Esophagus muscularis mucosa (tissue), 4 donors: ENCODE measurements around the gene OTUD7B. TPM values are rescaled to one million over a fixed set of nuclear protein-coding genes. Genes with fewer than 3 reads are reported as not detected.
"Not testable (repeated sequence)": the region's sequence is repeated elsewhere in the genome, so short reads cannot be mapped to it uniquely, and the experiment has no call there.

Experiments
- DNase-seq: peaks from one replicate; pipeline ENCODE4 v3.0.0-alpha.2; 2017; ENCODE audit errors: extremely low spot score
- H3K27ac ChIP-seq, 4 donors: fragments of 200-600 bp; sonication (generic); replicated peaks in 1 of 4; 1 replicate in 3 of 4; 2 replicates in 1 of 4; pipeline ENCODE4 v1.5.1; 2016 to 2019; ENCODE audit warnings: mild to moderate bottlenecking in 1 of 4
- H3K27me3 ChIP-seq, 4 donors: fragments of 200-600 bp; sonication (generic); one replicate each; pipeline versions ENCODE4 v1.5.1 to v1.6.0; 2016 to 2019
- H3K36me3 ChIP-seq, 4 donors: fragments of 200-600 bp; sonication (generic); one replicate each; pipeline ENCODE4 v1.5.1; 2016 to 2019
- H3K4me1 ChIP-seq, 4 donors: fragments of 200-600 bp; sonication (generic); one replicate each; pipeline ENCODE4 v1.5.1; 2016 to 2019
- H3K4me3 ChIP-seq, 4 donors: fragments of 200-600 bp; sonication (generic); 1 replicate in 2 of 4; 2 replicates in 2 of 4; pipeline ENCODE4 v1.5.1; 2016 to 2019; ENCODE audit warnings: mild to moderate bottlenecking in 4 of 4, moderate library complexity in 1 of 4
- H3K9me3 ChIP-seq, 4 donors: fragments of 200-600 bp; sonication (generic); 1 replicate in 3 of 4; 2 replicates in 1 of 4; pipeline ENCODE4 v1.5.1; 2016 to 2019
- CTCF ChIP-seq, 3 experiments: fragments of 200-600 bp in 2 of 3; fragments of 450-650 bp in 1 of 3; sonication (generic) in 2 of 3; IDR thresholded peaks; one replicate each; pipeline ENCODE4 v1.5.1; 2017 to 2019; ENCODE audit warnings: antibody characterized with exemption in 3 of 3, mild to moderate bottlenecking in 2 of 3, moderate library complexity in 1 of 3
- EP300 ChIP-seq: sonication (generic); formaldehyde crosslinking; IDR thresholded peaks from one replicate; pipeline ENCODE4 v1.6.1; 2017; ENCODE audit warnings: antibody characterized with exemption
- POLR2A ChIP-seq: fragments of 450-650 bp; IDR thresholded peaks from one replicate; pipeline ENCODE4 v1.6.1; 2017; ENCODE audit warnings: antibody characterized with exemption, moderate library complexity, mild to moderate bottlenecking, low read depth
- POLR2AphosphoS5 ChIP-seq, 2 donors: sonication (generic); formaldehyde crosslinking; IDR thresholded peaks; one replicate each; pipeline ENCODE4 v1.6.1; 2017; ENCODE audit warnings: antibody characterized with exemption in 2 of 2
- whole genome bisulfite sequencing: methylation state at CpG from one replicate; pipeline ENCODE4 v1.1.5; 2018; 5-methylcytosine and 5-hydroxymethylcytosine counted together
- intact Hi-C: fragments of 100-400 bp; cut with DNase I; formaldehyde crosslinking; loops from one replicate; pipeline ENCODE4 v1.15.1; 2023
- total RNA-seq, 4 donors: library from RNA; depleted of rRNA; stranded (reverse); fragments of >200 nt; gene quantifications; one replicate each; pipeline versions ENCODE4 v1.1.0 to v1.2.1, GENCODE V29; 2016

OTUD7B gene
- total RNA-seq, 4 donors from 2014 or later: 23.7 to 41.1 (median 30.4) TPM

GRCh38 chr1:149942207-149942606 is 68.3 kb downstream of the OTUD7B start:
- Histone ChIP-seq H3K27me3 (no peaks in the 10 kb centered on the region), H3K36me3 (peaks cover 22 to 42% (median 39%) of the 10 kb centered on the region in 4 donors), H3K27ac (peak overlapping the region; percentile 14 to 52 (median 25)), H3K4me1 (peaks cover 24 to 41% (median 33%) of the 10 kb centered on the region in 4 donors), H3K4me3 (no peak overlapping the region), H3K9me3 (no peaks in the 10 kb centered on the region)
- intact Hi-C loops: no loop called here
- WGBS: 17% methylated on average over 5 of the region's 5 CpGs
- TF ChIP-seq EP300 (no peak), POLR2AphosphoS5 (IDR thresholded peaks at IDR 0.05) (peak; percentile 7 to 51), CTCF (IDR thresholded peaks at IDR 0.05) (peak; percentile 28 to 36 (median 31)), POLR2A (no peak)
- no peak for DNase-seq

GRCh38 chr1:149940427-149940826 is 70.1 kb downstream of the OTUD7B start:
- Histone ChIP-seq H3K27ac (peak overlapping the region; percentile 81 to 84 (median 82)), H3K4me1 (peaks cover 26 to 59% (median 50%) of the 10 kb centered on the region in 4 donors), H3K4me3 (no peak overlapping the region), H3K9me3 (no peaks in the 10 kb centered on the region), H3K36me3 (peaks cover 5 to 24% (median 22%) of the 10 kb centered on the region in 4 donors), H3K27me3 (no peaks in the 10 kb centered on the region)
- 90% methylated on average over 3 of the region's 3 CpGs for WGBS
- no peak for TF ChIP-seq POLR2AphosphoS5 (IDR thresholded peaks at IDR 0.05)
- TF ChIP-seq CTCF (IDR thresholded peaks at IDR 0.05): no peak
- TF ChIP-seq POLR2A: no peak
- TF ChIP-seq EP300: no peak
- no peak for DNase-seq
- intact Hi-C loops: no loop called here

- peak overlapping the region; percentile 81 to 84 (median 82) for H3K27ac ChIP-seq
- H3K36me3 ChIP-seq, H3K9me3 ChIP-seq, H3K27me3 ChIP-seq, DNase-seq, intact Hi-C loops: not testable (repeated sequence)
- peak overlapping the region; percentile 38 to 47 (median 42) for H3K4me3 ChIP-seq
- 39% methylated on average over 13 of the region's 13 CpGs for WGBS
- H3K4me1 ChIP-seq: peaks cover 26 to 67% (median 54%) of the 10 kb centered on the region in 4 donors
Observed at GRCh38 chr1:149938668-149939003, 71.9 kb downstream of the OTUD7B start.

- intact Hi-C loops: no loop called here
- Histone ChIP-seq H3K36me3 (peaks cover 0 to 11% (median 2%) of the 10 kb centered on the region in 4 donors), H3K27me3 (no peaks in the 10 kb centered on the region), H3K27ac (peak overlapping the region; percentile 81 to 84 (median 82)), H3K4me3 (no peak overlapping the region), H3K9me3 (no peaks in the 10 kb centered on the region), H3K4me1 (peaks cover 26 to 67% (median 54%) of the 10 kb centered on the region in 4 donors)
- TF ChIP-seq POLR2AphosphoS5 (IDR thresholded peaks at IDR 0.05) (no peak), CTCF (IDR thresholded peaks at IDR 0.05) (no peak), POLR2A (no peak), EP300 (no peak)
- no peak for DNase-seq
Observed at GRCh38 chr1:149937759-149938158, 72.8 kb downstream of the OTUD7B start.

- H3K27ac ChIP-seq: peak overlapping the region; percentile 81 to 84 (median 82)
- no peaks in the 10 kb centered on the region for H3K27me3 ChIP-seq
- TF ChIP-seq EP300 (no peak), POLR2AphosphoS5 (IDR thresholded peaks at IDR 0.05) (peak in 1 of 2 donors; percentile 32)
- no peak for DNase-seq
- no peaks in the 10 kb centered on the region for H3K9me3 ChIP-seq
- intact Hi-C loops: no loop called here
- H3K4me3 ChIP-seq: peak overlapping the region; percentile 55 to 70 (median 66)
- H3K4me1 ChIP-seq: peaks cover 26 to 63% (median 52%) of the 10 kb centered on the region in 4 donors
- peaks cover 0 to 16% (median 4%) of the 10 kb centered on the region in 4 donors for H3K36me3 ChIP-seq
- WGBS: 16% methylated on average over 8 of the region's 8 CpGs
Observed at GRCh38 chr1:149936992-149937705, 73.4 kb downstream of the OTUD7B start.
